IgD-negative memory B cell (primary cell): ENCODE data around the gene VIPR1. TPM values are rescaled to one million over a fixed set of nuclear protein-coding genes. Genes with fewer than 3 reads are reported as not detected.
"Not testable (repeated sequence)": the region's sequence is repeated elsewhere in the genome, so short reads cannot be mapped to it uniquely, and the experiment has no call there.

Source experiments
- H3K27ac Mint-ChIP-seq, 3 donors: one replicate each; pipeline ENCODE4 v1.8.0; 2020 to 2022; ENCODE audit warnings: mild to moderate bottlenecking in 3 of 3, mixed read lengths in 3 of 3, moderate library complexity in 1 of 3
- H3K27me3 Mint-ChIP-seq: one replicate; pipeline ENCODE4 v1.8.0; 2021; ENCODE audit warnings: mixed read lengths
- H3K36me3 Mint-ChIP-seq: one replicate; pipeline ENCODE4 v1.8.0; 2020; ENCODE audit warnings: mild to moderate bottlenecking, mixed read lengths
- H3K4me1 Mint-ChIP-seq, 3 donors: one replicate each; pipeline ENCODE4 v1.8.0; 2020 to 2022; ENCODE audit warnings: mixed read lengths in 3 of 3, mild to moderate bottlenecking in 1 of 3
- H3K4me3 Mint-ChIP-seq, 4 donors: one replicate each; pipeline ENCODE4 v1.8.0; 2020 to 2022; ENCODE audit warnings: mild to moderate bottlenecking in 4 of 4, mixed read lengths in 4 of 4, moderate library complexity in 3 of 4
- H3K9me3 Mint-ChIP-seq, 3 donors: one replicate each; pipeline ENCODE4 v1.8.0; 2020 to 2021; ENCODE audit warnings: mixed read lengths in 3 of 3, mild to moderate bottlenecking in 1 of 3
- polyA plus RNA-seq: library from polyadenylated mRNA; unstranded; fragments of 300-500 nt; fragmentation: Illumina TruSeq; gene quantifications from one replicate; pipeline ENCODE4 v1.2.3, GENCODE V29; 2021

Gene VIPR1
- polyA plus RNA-seq, 1 donor from 2014 or later: 3.1 TPM

DNA sequence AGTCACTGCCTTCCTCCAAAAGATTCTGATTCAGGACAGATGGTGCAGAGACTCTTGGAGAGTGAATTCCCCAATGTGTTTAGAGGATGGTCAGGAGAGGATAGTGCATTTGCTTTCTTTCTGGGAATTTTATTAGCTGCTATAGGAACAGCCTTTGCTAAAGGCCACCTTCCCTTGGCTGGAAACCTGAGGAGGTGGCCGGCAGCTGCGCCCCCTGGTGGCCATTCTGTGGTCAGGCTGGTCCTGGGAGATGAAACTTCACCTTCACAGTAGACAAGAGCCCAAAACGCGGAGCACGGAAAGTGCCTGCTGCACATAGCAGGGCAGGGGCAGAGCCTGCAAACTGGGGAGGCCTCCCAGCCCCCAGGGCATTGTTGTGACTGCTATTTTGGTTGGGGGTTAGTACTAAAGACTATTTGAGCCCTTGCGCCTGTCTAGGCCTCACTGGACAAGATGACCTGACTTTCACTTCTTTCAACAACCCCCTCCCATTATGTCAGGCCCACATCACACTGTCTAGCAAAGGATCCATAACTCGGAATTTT is 45.0 kb downstream of the VIPR1 start:
- Mint-ChIP-seq H3K27me3 (no peaks in the 10 kb centered on the region), H3K4me3 (no peak overlapping the region), H3K27ac (peak overlapping the region in 2 of 3 donors; percentile 59 to 89), H3K36me3 (peaks cover 4% of the 10 kb centered on the region), H3K9me3 (no peaks in the 10 kb centered on the region), H3K4me1 (no peaks in the 10 kb centered on the region)

DNA sequence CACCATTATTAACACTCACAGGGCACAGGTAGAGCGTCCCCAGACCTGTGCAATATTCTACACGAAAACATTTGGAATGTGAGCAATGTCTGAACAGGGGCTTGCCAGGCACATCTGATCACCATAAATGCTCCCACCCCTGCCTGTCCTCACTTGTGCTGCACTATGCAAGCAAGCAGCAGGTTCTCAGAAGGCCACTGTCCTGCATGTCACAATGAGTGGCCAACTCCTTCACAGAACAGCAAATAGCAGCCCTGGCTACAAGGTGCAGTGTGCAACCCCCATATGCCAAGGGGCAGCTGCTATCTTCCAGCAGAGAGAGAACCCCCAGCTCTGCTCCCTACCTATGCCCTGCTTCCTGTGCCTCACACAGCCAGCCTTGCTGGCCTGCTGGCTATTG is 46.7 kb downstream of the VIPR1 start:
- Mint-ChIP-seq H3K4me3 (no peak overlapping the region), H3K9me3 (no peaks in the 10 kb centered on the region), H3K27ac (peak overlapping the region in 1 of 3 donors; percentile 59), H3K36me3 (peaks cover 4% of the 10 kb centered on the region), H3K27me3 (no peaks in the 10 kb centered on the region), H3K4me1 (no peaks in the 10 kb centered on the region)

DNA sequence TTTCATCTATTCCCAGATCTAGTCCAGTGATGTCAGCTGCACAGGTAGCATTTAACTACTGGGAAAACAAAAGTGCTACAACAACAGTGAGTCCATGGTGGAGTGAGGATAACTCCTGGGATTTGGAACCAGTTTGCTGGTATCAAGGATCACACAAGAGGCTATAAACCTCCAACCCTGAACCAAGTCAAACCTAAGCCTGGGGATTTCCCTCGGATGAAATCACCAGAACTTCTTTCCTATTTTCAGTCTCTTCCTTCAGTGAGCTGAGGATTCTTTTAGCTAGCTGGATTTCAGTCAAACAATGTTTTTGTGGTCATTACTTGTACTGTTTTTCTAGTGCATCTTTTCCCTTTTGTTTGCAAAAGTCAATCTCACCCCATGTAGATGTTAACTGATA is 47.8 kb downstream of the VIPR1 start:
- H3K36me3 Mint-ChIP-seq: peaks cover 4% of the 10 kb centered on the region
- H3K4me1 Mint-ChIP-seq: no peaks in the 10 kb centered on the region

DNA sequence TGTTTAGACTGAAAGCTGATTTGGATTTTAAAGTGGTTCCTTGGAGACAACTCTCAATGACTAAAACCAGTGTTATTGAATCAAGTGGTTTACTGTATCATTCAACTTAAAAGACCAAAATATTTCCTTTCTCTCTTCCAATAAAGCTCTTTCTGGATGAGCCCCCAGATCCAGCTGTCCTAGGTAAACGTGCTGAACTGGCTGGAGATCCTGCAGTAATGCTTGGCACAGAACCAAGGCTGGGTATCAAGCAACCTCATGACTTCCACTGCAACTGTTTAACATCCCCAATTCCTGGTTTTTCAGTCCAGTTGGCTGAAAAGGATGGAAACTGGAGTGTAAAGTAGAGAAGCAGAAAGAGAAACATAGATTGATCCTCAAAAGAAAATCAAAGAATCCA is 50.4 kb downstream of the VIPR1 start:
- Mint-ChIP-seq H3K27ac (no peak overlapping the region), H3K4me3 (no peak overlapping the region), H3K36me3 (peaks cover 5% of the 10 kb centered on the region), H3K27me3 (no peaks in the 10 kb centered on the region), H3K4me1 (peaks cover 4 to 5% (median 4%) of the 10 kb centered on the region in 3 donors), H3K9me3 (no peaks in the 10 kb centered on the region)

More for the DNA sequence above, 47.8 kb downstream of the VIPR1 start:
- no peak overlapping the region for H3K4me3 Mint-ChIP-seq
- no peaks in the 10 kb centered on the region for H3K9me3 Mint-ChIP-seq
- no peaks in the 10 kb centered on the region for H3K27me3 Mint-ChIP-seq
- H3K27ac Mint-ChIP-seq: no peak overlapping the region

DNA sequence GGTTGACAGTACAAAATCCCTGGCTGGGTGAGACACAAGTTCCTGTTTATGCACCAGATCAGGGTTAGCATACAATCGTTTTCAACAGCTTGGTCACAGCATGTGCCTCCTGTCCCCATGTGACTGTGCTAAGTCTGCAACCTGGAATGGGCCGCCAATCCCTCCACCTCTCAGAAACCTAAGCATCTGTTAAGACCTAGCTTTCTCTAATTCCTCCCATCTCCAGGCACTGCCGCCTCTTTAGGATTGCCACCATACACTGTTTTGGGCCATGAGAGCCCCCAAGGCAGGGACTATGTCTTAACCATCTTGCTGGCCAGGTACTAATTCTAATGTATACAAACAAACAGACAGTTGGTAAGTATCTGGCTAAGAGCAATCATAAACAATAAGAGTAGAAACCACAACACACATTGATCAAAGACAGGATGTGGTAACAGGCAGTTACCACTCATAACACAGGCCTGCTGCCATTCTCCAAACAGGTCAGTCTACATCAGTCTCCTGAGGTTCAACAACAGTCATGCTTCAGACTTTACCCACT is 53.7 kb downstream of the VIPR1 start:
- no peak overlapping the region for H3K4me3 Mint-ChIP-seq
- peaks cover 4 to 5% (median 4%) of the 10 kb centered on the region in 3 donors for H3K4me1 Mint-ChIP-seq
- no peaks in the 10 kb centered on the region for H3K27me3 Mint-ChIP-seq
- H3K27ac Mint-ChIP-seq: peak overlapping the region in 1 of 3 donors; percentile 80
- H3K9me3 Mint-ChIP-seq: no peaks in the 10 kb centered on the region
- H3K36me3 Mint-ChIP-seq: peaks cover 7% of the 10 kb centered on the region

DNA sequence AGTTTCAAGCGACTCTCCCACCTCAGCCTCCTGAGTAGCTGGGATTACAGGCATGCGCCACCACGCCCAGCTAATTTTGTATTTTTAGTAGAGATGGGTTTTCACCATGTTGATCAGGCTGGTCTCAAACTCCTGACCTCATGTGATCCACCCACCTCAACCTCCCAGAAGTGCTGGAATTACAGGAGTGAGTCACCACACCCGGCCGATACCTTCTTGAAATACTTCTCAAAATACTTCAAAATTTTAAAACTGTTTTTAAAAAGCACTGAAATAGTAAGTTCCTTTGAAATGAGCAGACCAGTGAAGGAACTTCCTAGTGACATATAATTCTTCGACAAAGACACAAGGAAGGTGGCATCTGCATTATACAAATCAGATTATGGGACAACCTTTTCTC is 54.4 kb downstream of the VIPR1 start:
- not testable (repeated sequence) for H3K27ac Mint-ChIP-seq, H3K9me3 Mint-ChIP-seq, H3K36me3 Mint-ChIP-seq, H3K4me3 Mint-ChIP-seq, H3K27me3 Mint-ChIP-seq, H3K4me1 Mint-ChIP-seq

DNA sequence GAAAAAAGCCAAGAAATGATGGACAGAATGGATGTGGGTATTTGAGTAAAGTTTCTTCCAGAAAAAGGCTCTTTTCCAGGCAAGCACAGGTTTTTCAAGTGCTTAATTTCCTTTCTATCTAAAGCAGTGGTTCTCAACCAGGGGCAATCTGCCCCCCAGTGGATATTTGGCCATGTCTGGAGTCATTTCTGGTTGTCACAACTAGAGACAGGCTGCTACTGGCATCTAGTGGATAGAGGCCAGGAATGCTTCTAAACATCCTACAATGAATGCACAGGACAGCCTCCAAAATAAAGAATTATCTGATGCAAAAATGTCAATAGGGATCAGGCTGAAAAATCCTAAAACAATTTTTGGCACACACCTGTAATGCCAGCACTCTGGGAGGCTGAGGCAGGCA is 55.4 kb downstream of the VIPR1 start:
- no peaks in the 10 kb centered on the region for H3K27me3 Mint-ChIP-seq
- H3K27ac Mint-ChIP-seq: peak overlapping the region in 1 of 3 donors; percentile 39
- H3K9me3 Mint-ChIP-seq: no peaks in the 10 kb centered on the region
- H3K4me1 Mint-ChIP-seq: peaks cover 4 to 5% (median 4%) of the 10 kb centered on the region in 3 donors
- H3K36me3 Mint-ChIP-seq: peaks cover 8% of the 10 kb centered on the region
- H3K4me3 Mint-ChIP-seq: no peak overlapping the region

DNA sequence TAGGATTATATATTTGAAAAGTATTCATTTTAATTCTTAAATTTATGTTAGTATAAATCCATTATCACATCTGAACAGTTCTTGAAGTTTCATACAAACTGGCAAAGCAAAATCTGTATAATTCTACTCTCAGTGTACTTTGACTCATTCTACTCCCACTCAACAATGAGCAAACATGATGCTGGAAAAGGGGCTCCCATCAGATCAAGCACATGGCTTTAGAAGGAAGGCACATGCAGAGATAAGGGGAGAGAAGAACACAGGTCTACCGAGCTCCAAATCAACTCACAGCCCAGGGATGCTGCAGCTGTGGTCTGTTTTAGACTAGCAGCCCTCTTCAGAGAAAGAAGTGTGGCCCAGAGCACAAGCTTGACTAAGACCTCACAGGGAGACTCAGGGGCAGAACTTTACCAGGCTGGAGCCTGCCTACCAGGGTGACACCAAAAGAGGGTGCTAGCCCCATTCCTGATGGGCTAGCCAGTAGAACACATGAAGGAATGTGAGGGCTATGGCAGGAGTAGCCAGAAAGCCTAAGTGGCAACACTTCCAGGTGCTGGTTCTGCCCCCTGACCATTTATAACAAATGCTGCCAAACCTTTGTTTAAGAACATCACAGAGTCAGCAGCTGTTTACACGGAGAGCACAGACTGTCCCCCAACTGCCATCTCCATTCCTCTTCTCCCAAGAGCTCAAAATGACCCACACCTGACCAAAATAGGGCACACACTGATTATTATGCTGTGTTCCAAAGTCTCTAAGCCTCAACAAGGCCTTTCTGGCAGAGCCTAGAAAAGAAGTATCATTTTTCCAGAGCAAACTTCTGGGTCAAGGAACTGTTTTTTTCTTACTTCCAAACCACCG is 59.8 kb downstream of the VIPR1 start:
- peak overlapping the region in 1 of 3 donors; percentile 67 for H3K27ac Mint-ChIP-seq

DNA sequence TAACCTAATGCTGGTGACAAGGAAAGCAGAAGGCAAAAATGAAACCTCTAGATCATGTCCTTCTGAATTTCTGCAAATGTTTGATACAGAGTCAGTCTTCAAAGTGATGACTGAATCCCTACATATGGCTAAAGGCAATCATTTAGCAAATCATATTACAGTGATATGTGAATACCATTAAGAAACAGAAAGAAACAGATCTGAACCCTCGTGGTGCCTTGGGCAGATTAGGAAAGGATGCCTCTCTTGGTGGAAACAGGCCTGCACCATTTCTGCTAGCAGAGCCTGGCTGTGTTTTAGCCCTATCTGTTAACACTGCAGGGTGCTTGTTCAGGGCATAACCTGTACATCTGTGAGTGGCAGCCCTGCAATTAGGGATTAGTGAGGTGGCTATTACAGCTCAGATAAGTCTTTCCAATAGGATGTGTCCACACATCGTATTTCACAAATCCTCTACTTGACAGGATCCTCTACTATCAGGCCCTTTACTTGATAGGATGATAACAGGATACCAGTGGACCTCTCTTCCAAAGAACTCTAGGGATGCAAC is 67.2 kb downstream of the VIPR1 start:
- Mint-ChIP-seq H3K27me3 (no peaks in the 10 kb centered on the region), H3K4me1 (peaks cover 5 to 13% (median 12%) of the 10 kb centered on the region in 3 donors), H3K4me3 (no peak overlapping the region), H3K36me3 (peaks cover 14% of the 10 kb centered on the region), H3K27ac (peak overlapping the region in 1 of 3 donors; percentile 46), H3K9me3 (peaks cover 0 to 4% (median 2%) of the 10 kb centered on the region in 3 donors)

More for the DNA sequence above, 59.8 kb downstream of the VIPR1 start:
- Mint-ChIP-seq H3K36me3 (peaks cover 5% of the 10 kb centered on the region), H3K27me3 (no peaks in the 10 kb centered on the region), H3K9me3 (no peaks in the 10 kb centered on the region), H3K4me3 (no peak overlapping the region), H3K4me1 (peaks cover 0 to 4% (median 3%) of the 10 kb centered on the region in 3 donors)

DNA sequence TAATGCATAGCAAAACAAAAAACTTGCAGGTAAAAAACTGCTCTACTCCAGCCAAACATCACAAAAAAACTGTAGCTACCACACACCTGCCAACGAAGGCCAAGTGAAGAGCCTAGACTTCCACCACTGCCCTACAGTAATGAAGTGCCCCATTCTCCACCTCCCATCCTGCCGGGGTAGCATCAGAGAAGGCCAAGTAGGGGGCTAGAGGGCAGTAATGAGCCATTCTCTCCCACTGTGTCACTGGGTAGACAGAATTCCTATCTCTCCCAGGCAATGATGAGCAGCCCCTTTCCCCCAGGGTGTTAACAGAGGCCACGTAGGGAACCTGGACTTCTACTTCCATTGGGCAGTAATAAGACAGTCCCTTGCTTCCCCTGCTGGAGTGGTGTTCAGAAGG is 69.8 kb downstream of the VIPR1 start:
- Mint-ChIP-seq H3K36me3 (peaks cover 23% of the 10 kb centered on the region), H3K9me3 (peaks cover 4 to 8% (median 7%) of the 10 kb centered on the region in 3 donors), H3K27ac (no peak overlapping the region), H3K4me3 (no peak overlapping the region), H3K27me3 (no peaks in the 10 kb centered on the region), H3K4me1 (peaks cover 6 to 13% (median 10%) of the 10 kb centered on the region in 3 donors)

DNA sequence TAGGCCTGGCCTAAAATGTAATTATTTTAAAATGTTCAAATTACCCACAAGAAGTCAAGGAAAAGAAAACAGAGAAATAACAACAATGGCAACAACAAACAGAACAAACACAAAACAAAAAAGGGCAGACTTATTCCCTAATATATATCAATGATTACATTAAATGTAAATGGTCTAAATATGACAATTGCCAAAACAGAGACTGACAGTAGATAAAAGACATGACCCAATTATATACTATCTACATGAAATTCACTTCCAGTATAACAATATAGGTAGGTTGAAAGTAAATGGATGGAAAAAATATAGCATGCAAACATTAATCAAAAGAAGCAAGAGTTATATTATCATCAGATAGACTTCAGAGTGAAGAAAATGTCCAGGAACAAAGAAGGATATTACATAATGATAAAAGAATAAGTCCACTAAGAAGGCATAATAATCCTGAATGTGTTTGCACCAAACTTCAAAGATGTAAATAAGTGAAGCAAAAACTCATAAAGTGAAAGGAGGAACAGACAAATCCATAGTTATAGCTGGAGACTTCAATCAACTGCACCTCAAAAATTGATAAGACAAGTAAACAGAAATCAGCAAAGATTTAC is 72.8 kb downstream of the VIPR1 start:
- no peak overlapping the region for H3K4me3 Mint-ChIP-seq
- H3K9me3 Mint-ChIP-seq: peaks cover 4 to 8% (median 7%) of the 10 kb centered on the region in 3 donors
- peaks cover 13 to 14% (median 14%) of the 10 kb centered on the region in 3 donors for H3K4me1 Mint-ChIP-seq

DNA sequence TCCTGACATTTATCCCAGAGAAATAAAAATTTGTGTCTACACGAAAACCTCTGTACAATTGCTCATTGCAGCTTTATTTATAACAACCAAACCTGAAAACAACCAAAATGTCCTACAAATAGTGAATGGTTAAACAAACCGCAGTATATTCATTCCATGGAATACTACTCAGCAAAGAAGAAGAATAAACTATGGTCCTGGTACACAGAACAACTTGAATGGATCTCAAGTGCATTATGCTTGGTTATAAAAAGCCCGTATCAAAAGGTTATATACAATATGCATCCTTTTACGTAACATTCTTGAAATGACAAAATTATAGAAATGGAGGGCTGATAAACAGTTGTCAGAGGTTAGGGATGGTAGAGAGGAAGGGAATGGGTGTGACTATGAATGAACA is 75.6 kb downstream of the VIPR1 start:
- Mint-ChIP-seq H3K4me3 (no peak overlapping the region), H3K4me1 (peaks cover 28 to 30% (median 28%) of the 10 kb centered on the region in 3 donors), H3K36me3 (peaks cover 22% of the 10 kb centered on the region), H3K27ac (no peak overlapping the region), H3K27me3 (peaks cover 3% of the 10 kb centered on the region), H3K9me3 (peaks cover 4 to 8% (median 7%) of the 10 kb centered on the region in 3 donors)

More for the DNA sequence above, 72.8 kb downstream of the VIPR1 start:
- H3K36me3 Mint-ChIP-seq: peaks cover 25% of the 10 kb centered on the region
- H3K27ac Mint-ChIP-seq: peak overlapping the region in 1 of 3 donors; percentile 60
- no peaks in the 10 kb centered on the region for H3K27me3 Mint-ChIP-seq

DNA sequence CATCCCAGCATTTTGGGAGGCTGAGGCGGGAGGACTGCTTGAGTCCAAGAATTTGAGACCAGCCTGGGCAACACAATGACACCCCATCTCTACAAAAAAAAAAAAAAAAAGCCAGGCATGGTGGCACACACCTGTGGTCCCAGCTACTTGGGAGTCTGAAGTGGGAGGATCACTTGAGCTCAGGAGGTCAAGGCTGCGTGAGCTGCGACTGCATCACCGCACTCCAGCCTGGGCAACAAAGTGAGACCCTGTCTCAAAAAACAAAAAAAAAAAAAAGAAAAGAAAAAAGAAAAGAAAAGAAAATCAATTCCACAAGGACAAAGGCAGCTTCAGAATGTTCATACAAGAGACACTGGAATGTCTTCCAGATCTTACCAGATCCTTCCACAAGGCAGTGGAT is 76.9 kb downstream of the VIPR1 start:
- Mint-ChIP-seq H3K4me3 (peak overlapping the region in 1 of 4 donors; percentile 95), H3K4me1 (peaks cover 28 to 33% (median 32%) of the 10 kb centered on the region in 3 donors), H3K27ac (peak overlapping the region in 2 of 3 donors; percentile 6 to 97), H3K36me3 (peaks cover 17% of the 10 kb centered on the region)
- not testable (repeated sequence) for H3K9me3 Mint-ChIP-seq, H3K27me3 Mint-ChIP-seq

DNA sequence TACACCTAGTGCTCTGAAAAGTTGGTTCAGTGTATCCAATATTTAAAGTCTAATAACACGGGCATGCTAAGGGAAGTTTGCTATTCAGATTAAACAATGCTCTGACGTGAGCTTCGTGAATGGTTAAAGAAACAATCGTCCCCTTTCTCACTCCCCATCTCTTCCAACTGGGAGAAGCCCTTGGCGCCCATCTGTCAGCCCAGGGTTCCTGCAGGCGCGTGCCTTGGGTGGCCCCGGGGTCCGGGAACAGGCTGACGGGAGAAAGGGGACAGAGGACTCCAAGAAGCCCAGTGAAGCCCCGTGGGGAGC is 78.9 kb downstream of the VIPR1 start:
- H3K4me3 Mint-ChIP-seq: peak overlapping the region; percentile 88 to 97 (median 95)
- peaks cover 3% of the 10 kb centered on the region for H3K27me3 Mint-ChIP-seq
- H3K36me3 Mint-ChIP-seq: peaks cover 6% of the 10 kb centered on the region
- peak overlapping the region; percentile 53 to 97 (median 83) for H3K27ac Mint-ChIP-seq
- H3K9me3 Mint-ChIP-seq: no peaks in the 10 kb centered on the region
- H3K4me1 Mint-ChIP-seq: peaks cover 28 to 33% (median 32%) of the 10 kb centered on the region in 3 donors
